ENCODE data around the gene MEG3.

The MEG3 gene

GRCh38 chr14:100867631-100868315 is 41.9 kb downstream of the MEG3 start:
- no peak for DNase-seq

GRCh38 chr14:100868621-100869370 is 42.9 kb downstream of the MEG3 start:
- no peak for DNase-seq

- DNase-seq = no peak
Measured at GRCh38 chr14:100871234-100872186, 45.6 kb downstream of the MEG3 start.

- no peak for DNase-seq
Measured at GRCh38 chr14:100872259-100873095, 46.6 kb downstream of the MEG3 start.

GRCh38 chr14:100873096-100873482 is 47.2 kb downstream of the MEG3 start:
- DNase-seq = no peak

- DNase-seq = no peak
Measured at GRCh38 chr14:100874051-100874410, 48.1 kb downstream of the MEG3 start.

- no peak for DNase-seq
Measured at GRCh38 chr14:100874411-100875091, 48.6 kb downstream of the MEG3 start.

GRCh38 chr14:100875126-100875525 is 49.2 kb downstream of the MEG3 start:
- DNase-seq = no peak

- DNase-seq = no peak
Measured at GRCh38 chr14:100875861-100876590, 50.1 kb downstream of the MEG3 start.

- DNase-seq = no peak
Measured at GRCh38 chr14:100878271-100879146, 52.6 kb downstream of the MEG3 start.

GRCh38 chr14:100879194-100879593 is 53.3 kb downstream of the MEG3 start:
- no peak for DNase-seq

- no peak for DNase-seq
Measured at GRCh38 chr14:100879782-100880181, 53.9 kb downstream of the MEG3 start.

GRCh38 chr14:100880271-100881101 is 54.6 kb downstream of the MEG3 start:
- DNase-seq = no peak

- DNase-seq = no peak
Measured at GRCh38 chr14:100881211-100882025, 55.5 kb downstream of the MEG3 start.

GRCh38 chr14:100882026-100882967 is 56.4 kb downstream of the MEG3 start:
- DNase-seq = no peak

GRCh38 chr14:100882991-100883788 is 57.3 kb downstream of the MEG3 start:
- no peak for DNase-seq
